Activated CD4-positive, CD25-positive, alpha-beta regulatory T cell treated with anti-CD3 and anti-CD28 coated beads, Interleukin-2, amount 50 U/mL, for 72 hours (primary cell): ENCODE results near the gene BPGM.
"Not testable (repeated sequence)": the region's sequence is repeated elsewhere in the genome, so short reads cannot be mapped to it uniquely, and the experiment has no call there.

Source experiments
- DNase-seq: peaks from one replicate; pipeline ENCODE4 v3.0.0; 2021

BPGM gene

DNA sequence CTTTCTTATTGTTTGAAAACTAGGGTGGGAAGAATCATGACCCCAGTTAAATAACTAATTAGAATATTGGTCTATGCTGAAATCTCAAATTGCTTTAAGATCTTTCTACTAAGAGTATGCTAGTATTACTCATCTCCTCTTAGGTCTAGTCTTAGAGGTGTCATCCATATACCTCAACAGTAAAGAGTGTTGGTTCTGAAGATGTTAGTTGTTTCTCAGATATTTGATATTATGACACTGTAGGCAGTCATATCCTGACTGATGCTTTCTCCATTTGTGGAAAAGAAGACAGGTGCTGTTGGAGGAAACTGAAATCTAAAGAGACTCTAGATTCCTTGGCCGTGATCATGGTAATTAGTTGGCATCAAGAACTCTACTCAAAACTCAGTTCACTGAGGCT, 21.2 kb downstream of the BPGM start:
- DNase-seq, result no peak

DNA sequence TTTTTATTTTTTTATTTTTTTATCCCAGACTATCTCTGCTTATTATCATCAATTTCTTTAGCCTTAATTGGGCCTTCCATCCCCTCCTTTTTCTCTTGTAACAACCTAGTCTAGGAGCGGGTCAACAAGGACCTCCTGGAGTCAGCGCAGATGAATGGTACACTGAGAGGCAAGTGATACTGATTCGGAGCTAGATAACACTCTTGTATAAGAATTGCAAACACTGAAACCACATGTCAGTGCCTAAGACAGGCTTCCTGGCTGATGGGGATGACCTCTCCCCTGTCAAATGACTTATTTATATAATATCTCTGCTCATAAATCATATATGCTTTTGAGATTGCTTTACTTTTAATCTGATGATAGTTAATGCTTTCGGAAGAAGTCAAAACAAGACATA, 22.7 kb downstream of the BPGM start:
- no peak for DNase-seq

DNA sequence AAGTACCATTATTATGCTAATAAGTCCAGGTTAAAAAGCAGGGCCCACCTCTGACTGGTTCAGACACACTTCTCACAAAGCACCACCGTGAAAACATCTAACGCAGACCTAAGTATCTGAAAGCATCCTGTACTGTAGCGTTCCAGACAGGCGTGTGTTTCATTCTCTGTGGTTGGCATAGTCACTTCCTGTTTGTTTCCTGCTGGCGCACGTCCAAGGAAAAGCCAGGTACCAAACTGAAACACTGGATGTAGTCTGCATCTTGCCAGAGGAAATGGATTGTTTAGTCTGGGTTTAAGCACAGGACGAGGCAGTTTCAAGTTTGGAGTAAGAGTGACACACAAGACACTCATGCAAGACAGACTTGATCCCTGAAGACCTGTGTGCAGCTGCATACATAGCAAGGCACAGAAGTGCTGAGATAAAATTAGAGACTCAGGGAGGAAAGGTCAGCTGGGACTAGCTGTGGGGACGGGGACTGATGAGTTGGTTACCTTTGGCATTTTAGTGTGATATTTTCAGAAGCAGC, 23.3 kb downstream of the BPGM start:
- peak; percentile 49 for DNase-seq

DNA sequence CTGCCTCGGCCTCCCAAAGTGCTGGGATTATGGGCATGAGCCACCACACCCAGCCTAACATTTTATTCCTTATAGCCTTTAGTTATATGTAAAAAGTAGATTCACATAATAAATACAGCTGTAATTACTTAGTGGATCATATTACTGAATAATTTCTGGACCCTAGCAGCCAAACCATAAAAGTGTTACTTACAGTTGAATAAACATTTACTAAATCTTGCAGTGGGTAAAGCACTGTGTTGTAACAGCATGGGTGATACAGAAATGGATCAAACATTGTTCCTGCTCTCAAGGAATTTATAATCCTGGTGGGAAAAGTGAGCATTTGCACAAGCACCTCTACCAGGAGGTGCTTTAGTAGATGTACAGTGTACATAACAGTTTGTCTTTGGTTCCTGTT, 25.0 kb downstream of the BPGM start:
- DNase-seq, result no peak

DNA sequence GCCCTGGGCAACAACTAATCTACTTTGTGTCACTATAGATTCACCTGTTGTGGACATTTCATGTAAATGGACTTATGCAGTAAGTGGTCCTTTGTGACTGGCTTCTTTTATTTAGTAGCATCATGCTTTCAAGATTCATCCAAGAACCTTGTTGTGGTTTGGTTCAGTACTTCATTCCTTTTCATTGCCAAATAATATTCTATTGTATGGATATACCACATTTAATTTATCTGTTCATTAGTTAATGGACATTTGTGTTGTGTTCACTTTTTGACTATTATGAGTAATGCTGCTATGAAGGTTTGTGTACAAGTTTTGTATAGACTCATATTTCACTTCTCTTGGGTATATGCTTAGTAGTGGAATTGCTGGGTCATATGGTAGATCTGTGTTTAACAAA, 27.8 kb downstream of the BPGM start:
- DNase-seq, result no peak

DNA sequence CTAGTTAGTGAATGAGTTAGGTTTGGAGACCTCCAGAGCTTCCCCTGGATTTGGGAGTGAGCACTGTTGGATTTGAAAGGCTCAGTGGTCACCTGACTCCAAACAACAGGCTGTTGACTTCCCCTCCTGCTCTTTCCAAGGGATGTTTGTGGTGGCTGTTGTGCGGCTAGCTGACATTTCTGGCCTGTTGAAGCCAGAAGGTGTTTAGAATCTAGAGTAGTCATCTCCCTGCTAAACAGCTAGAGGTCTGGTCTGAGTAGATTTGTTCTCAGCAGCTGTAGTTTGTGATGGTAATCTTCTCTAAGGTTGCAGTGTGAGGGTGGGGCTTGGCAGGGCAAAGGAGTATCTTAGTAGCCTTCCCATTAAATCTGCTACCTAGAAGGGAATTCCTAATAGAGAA, 30.1 kb downstream of the BPGM start:
- no peak for DNase-seq

DNA sequence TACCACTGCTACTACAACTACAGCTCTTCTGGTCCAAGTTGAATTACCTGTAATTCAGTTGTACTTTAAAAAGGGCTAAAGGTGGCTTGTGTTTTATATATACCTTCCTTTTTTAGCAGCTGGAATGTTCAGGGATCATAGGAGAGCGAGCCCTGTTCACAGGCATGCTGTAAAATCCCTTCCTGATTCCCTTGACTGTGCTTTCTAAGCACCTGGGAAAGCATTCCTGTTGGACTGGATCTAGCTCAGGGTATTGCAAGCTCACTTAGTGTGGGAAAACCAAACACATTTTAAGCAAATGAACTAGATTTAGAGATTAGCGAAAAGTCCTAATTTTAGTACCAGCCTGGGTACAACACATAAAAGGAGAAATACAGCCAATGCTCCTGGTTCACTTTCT, 31.5 kb downstream of the BPGM start:
- DNase-seq, result no peak

DNA sequence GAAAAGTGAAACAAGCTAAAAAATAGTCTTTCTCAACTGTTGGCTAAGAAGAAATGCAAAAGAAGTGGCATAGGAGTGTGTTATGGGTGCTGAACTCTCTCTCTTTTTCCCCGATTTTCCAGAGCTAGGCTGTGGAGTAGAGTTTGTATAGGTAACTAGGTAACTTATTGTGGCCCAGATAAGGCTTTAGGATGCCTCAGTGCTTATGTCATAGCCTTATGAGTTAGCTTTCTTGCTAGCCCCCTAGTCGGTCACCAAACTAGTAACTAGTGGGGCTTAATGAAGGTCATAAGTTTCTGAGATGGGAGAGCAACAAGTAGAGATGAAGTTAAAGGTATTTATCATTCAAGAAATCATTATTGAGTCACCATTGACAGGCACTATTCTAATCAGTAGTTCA, 32.4 kb downstream of the BPGM start:
- no peak for DNase-seq

DNA sequence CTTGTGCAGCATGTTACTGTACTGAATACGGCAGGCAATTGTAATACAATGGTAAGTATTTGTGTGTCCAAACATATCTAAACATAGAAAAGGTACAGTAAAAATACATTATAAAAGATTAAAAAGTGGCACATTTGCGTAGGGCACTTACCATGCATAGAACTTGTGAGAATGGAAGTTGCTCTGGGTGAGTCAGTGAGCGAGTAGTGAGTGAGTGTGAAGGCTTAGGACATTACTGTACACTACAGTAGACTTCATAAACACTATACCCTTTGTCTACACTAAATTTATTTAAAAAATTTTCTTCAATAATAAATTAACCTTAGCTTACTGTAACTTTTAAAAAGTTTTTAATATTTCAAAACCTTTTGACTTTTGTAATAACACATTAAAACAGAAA, 37.5 kb downstream of the BPGM start:
- no peak for DNase-seq

DNA sequence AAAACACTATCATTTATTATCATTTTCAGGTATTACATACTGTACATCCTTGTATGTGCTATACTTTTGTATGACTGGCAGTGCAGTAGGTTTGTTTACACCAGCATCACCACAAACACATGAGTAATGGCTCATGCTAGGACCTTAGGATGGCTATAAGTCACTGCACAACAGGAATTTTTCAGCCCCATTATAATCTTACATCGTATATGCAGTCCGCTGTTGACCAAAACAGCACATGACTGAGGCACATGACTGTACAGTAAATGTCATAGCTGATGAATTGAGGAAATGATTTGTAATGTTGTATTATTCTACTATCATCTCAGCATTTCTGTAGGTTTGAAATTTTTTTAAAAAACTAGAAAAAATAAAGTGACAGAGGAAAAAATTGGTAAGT, 38.6 kb downstream of the BPGM start:
- no peak for DNase-seq

DNA sequence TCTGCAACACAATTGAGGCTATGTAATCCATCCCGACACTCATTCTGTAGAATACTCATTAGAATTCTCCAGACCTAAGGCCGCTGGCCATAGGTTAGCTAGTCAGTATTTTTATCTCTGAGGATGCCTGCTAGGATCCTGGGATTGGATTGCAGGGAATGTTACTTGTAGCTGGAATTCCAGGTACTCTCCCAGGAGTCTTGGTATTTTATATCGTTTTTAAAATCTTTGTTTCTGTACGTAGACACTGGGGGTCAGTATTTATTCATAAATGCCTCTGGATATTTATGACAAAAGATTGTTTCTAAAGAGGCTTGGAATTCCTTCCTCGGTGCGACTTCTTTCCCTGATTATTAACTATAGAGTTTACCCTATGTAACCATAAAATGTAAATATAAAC, 40.1 kb downstream of the BPGM start:
- DNase-seq, result no peak

DNA sequence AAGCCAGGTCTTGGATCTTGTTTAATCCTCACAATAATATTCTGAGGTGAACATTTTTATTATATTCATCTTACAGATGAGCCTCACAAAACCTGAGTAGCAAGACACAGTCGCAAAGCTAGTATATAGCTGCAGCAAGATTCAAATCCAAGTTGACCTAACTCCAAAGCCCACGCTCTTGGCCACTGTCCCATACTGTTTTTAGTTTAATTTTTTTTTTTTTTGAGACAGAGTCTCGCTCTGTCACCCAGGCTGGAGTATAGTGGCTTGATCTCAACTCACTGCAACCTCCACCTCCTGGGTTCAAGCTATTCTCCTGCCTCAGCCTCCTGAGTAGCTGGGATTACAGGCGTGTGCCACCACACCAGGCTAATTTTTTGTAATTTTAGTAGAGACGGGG, 42.9 kb downstream of the BPGM start:
- DNase-seq, result not testable (repeated sequence)

DNA sequence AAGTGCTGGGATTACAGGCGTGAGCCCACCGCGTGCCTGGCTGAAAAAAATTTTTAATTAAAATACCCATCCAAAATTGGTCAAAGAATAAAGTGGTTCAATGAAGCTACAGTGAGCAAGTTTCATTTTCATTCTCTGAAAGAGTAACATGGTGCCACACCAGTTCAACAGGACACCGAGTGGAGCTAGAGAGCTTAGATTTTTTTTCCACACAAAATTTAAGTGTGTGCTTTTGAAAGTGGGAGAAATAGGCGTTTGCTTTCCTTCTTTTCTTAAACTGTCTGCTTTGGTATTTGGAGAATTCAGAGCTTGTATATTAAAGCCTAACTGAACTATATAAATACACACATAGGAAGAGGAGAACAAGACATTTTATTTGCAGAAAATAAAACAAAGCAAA, 43.4 kb downstream of the BPGM start:
- no peak for DNase-seq

DNA sequence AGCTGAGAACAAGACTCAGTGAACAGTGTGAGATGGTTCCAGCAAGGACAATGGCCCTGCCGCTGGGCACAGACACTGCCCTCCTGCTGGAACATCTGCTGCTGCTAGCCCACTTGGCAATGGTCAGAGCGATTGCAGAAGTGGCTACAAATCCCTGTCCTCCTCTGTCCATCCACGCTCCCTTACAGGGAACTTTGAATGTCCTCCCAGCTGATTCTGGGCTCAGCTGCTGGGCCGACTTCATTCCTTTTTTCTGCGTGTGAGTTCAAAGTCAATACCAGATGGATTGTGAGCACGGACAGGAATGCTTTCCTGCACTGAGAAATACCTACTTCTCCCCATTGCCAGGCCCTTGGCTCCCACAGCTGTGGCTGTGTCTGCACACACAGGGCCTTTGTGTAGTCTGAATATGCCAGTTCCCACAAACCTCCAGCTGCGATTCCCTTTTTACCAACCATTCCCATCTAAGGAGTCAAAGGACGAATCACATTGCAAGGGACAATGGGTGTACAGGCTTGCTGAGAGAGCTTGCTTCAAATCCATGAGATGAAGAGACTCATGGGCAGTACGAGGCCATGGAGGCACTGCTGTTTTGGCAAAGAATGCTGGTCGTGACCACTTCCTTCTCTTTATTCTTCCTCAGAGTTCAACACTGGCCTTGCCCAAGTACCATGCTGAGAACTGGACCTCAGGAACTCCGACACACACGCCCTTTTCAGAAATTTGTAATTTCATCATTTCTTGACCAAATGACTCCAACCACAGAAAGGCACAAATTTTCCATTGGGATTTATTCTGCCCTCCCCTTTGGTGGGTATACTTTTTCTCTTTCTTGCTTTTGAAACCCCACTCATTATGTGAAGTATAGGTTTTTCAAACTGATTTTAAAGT, 44.2 kb downstream of the BPGM start:
- DNase-seq, result no peak

DNA sequence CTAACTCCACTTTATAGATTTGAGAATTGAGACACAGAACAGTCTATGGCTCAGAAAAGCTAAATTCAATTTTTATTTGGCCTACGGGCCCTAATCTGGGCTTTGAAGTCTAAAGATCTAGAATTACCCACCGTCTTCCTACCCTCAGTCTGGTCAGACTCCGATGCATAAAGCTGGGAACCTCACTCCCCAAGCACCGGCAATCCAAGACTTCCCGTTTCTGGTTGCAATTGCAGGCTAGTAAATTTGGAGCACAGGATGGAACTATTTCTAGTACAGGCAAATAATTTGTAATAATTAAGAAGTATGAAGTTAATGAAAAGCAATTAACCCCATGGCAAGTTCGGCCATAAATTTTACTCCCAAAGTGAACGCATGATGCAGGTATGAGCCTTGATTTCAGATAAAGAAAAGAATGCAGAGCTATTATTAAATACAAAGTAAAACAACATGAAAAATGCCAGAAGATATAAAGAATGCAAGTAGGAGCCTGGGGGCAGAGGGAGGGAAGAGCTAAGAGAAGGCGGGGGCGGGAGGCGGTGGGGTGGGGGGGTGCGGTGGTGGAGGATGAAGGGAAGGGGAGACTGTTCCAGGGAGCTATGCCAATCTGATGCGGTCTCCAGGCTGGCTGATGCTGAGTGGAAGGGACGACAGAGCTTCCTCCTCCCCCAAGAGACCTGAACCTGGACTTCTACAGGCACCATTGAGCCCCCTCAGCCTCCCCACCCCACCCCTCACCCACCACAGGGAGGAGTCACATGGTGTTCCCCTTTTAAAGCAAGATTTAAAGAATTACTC, 45.1 kb downstream of the BPGM start:
- DNase-seq, result no peak

DNA sequence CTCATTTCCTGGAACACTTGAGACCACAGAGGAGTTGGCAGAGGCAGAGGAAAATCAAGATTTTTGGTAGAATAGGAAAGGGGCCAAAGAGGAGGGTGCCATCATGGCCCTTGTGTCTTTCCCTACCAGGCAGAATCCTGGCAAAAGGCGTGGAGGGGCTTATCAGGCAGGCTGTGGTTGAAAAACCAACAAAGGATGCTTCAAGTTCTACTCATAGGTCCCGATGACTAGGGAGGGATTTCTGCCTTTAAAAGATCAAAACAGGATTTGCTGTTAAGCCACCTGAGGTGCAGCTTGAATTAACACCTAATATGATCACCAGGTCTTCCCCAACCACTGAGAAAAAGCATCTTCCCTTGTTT, 45.7 kb downstream of the BPGM start:
- no peak for DNase-seq

DNA sequence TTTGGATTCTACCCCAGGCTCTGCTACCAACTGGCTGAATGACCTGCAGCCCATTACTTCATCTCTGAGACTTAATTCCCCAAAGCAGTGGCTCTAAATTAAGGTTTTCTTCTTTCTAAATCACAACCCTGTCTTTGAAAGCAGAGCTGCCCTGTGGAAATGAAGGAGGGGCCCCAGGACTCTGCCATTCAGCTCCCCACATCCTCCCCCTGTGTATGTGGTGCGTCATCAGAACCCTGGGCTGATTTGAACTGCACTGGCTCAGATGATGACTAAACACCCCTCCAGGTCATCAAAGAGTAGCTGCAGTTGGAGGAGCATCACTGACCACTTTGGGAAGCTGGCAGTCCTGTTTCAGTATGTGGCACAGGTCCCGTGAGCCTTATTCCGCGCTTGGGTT, 46.6 kb downstream of the BPGM start:
- DNase-seq, result no peak

DNA sequence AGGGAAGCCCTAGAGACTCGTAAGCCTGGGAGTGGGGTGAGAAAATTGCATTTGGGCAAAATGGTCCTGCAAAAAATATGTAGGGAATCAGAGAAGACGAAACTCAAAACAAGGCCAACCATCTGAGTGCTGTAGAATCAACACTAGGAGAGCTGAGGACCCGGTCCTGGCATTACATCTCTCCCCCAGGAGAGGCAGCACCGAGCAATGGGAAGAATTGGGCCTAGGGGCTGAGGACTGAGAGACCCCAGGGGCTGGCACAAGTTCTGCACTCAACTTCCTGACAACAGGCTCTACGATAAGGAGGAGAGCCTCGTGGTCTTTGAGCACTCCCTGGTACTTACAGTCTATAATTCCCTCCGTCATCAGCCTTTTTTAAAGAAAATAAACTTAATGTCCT, 47.6 kb downstream of the BPGM start:
- no peak for DNase-seq

DNA sequence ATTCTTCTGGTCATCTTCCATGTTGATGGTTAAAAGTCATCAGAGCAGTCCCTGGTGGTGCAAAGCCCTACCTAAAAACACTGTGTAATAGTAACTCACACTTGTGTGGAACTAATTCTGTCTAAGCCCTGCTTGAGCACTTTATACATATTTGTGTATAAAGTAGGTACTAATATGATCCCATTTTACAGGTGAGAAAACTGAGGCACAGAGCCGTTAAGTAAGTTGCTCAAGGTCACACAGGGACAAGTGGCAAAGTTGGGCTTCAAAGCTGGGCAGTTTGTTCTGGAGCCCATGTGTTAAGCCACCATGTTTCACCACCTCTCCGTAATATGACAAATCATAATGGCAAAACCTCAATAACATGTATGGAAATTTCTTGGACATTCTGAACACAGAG, 48.1 kb downstream of the BPGM start:
- DNase-seq, result no peak

DNA sequence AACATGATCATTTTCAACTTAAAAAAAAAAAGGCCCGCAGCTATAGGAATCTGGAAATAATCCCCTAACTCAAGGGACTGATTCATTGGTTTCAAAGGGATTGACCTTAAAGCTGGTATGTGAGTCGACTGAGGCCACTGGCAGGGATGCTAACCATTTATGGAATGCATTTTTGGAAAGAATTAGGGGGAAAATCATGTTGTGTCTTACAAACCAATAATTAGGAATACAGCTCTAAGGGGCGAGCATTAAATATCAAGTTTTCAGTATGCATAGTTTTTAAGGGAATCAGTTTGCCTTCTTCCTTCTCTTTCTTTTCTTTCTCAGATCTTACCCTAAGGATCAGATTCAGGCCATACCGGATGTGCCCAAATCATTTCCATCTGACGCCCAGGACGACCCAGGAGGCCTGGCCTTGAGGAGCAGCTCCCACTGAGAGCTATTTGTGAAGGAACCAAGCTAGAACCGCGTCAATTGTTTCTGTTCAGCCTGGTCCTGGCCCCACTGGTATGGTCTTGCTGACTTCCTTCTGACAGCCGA, 48.7 kb downstream of the BPGM start:
- no peak for DNase-seq

DNA sequence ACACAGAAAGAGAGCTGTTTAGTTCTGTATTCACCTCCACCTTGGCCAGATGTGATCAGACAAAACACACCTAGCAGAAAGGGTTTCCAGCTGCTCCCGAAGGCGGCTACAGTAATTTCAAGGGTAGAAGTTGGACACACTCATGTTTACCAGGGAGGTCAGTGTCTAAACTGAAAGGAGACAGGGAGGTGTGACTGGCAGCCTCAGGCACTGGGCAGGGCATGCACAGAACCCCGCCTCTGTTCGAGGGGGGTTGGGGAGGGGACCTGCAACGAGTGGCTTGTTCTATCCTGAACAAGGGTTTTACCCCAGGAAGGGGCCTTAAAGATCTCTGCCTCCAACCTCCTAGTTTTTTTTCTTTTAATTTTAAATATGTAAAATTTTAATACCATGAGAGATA, 49.6 kb downstream of the BPGM start:
- DNase-seq, result no peak

DNA sequence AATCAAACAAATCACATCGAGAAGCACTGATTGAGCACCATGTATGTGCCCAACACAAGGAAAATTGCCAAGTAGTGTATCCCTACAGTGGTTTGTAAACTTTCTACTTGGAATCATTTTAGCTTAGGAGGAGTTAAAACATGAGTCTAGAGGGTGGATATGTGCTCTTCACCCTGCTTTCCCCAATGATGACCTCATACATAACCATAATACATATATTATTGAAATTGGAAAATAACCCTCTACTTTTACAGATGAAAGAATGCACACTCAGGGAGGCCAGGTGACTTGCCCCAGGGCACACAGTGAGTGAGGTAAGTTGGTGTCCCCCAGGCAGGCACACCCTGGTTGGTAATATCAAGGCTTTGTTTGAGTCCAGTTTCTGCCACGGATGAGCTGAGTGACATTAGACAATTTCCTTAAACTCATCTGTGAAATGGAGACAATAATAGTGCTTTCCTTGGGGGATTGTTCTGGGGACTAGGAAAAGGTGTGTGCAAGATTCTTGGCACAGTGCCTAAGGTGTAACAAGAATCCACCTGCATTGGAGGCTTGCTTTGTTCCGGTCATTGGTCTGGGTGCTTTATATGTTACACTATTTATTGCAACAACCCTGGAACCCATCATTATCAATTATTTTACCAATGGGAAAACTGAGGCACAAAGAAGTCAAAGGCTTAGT, 50.7 kb downstream of the BPGM start:
- no peak for DNase-seq

DNA sequence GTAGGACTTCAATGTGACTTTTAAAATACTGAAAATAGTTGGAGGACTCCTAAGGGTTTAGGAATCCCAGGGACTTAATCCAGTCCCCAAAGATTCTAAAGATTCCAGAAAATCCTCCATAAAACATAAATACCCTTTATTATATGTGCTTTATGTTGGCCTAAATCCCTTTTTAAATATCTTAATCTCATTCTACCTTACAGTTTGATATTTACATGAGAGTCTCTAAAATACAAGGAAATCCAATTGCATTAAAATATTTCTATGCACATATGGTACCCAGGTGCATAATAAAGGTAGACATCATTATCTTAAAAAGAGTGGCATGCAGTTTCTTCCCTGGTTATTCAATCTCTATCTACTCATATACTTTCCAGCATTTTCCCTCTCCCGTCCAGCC, 51.8 kb downstream of the BPGM start:
- DNase-seq, result no peak
